Measurements from ENCODE around the gene CHRNG. TPM values are rescaled to one million over a fixed set of nuclear protein-coding genes. Genes with fewer than 3 reads are reported as not detected.

Gene CHRNG
- total and polyA plus RNA-seq, 2 experiments from 2014 or later = not detected

DNA sequence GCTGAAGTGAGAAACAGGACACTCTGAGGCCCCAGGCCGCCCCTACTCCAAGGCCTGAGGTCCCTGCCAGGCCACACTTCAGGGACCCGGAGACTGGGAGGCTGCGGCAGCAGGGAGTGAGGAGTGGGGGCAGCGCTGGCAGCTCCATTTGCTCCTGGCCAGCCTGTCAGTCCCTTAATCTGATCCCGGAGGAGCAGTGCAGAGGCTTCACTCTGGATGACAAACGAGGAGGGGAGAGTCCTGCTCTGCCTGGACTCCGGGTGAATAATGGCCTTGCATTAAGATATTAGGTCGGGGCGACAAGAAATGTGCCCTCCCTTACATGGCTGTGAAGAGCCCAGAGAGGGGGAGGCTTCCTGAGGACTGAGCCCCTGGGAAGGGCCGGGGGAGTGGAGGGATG, 33.6 kb upstream of the CHRNG start:
- Histone ChIP-seq H3K4me3 (no peak overlapping the region), H3K27ac (no peak overlapping the region), H3K4me2 (no peak overlapping the region), H3K9me3 (ENCODE audit: low read depth) (no peaks in the 10 kb centered on the region), H3K9me2 (replicated peaks; ENCODE audit: insufficient read depth) (no peaks in the 10 kb centered on the region), H3K79me2 (no peaks in the 10 kb centered on the region), H3K4me1 (ENCODE audit: insufficient read depth) (peaks cover 18% of the 10 kb centered on the region), H3K36me3 (replicated peaks; ENCODE audit: insufficient read depth, low read depth) (no peaks in the 10 kb centered on the region), H2AFZ (no peak overlapping the region), H4K20me1 (ENCODE audit: insufficient read depth, poor library complexity, severe bottlenecking) (no peaks in the 10 kb centered on the region), H3K27me3 (peaks cover 44% of the 10 kb centered on the region)
- WGBS (ENCODE audit: low lambda C conversion rate, missing lambda C conversion rate) = 31% methylated on average over 9 of the region's 10 CpGs
- no peak for TF ChIP-seq EZH2phosphoT487 (IDR thresholded peaks at IDR 0.05; ENCODE audit: low read depth, severe bottlenecking, unreplicated experiment)
- TF ChIP-seq, protein P1, sequence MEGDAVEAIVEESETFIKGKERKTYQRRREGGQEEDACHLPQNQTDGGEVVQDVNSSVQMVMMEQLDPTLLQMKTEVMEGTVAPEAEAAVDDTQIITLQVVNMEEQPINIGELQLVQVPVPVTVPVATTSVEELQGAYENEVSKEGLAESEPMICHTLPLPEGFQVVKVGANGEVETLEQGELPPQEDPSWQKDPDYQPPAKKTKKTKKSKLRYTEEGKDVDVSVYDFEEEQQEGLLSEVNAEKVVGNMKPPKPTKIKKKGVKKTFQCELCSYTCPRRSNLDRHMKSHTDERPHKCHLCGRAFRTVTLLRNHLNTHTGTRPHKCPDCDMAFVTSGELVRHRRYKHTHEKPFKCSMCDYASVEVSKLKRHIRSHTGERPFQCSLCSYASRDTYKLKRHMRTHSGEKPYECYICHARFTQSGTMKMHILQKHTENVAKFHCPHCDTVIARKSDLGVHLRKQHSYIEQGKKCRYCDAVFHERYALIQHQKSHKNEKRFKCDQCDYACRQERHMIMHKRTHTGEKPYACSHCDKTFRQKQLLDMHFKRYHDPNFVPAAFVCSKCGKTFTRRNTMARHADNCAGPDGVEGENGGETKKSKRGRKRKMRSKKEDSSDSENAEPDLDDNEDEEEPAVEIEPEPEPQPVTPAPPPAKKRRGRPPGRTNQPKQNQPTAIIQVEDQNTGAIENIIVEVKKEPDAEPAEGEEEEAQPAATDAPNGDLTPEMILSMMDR (IDR thresholded peaks at IDR 0.05; ENCODE audit: poor library complexity) = no peak
- no peak for TF ChIP-seq EZH2 (IDR thresholded peaks at IDR 0.05; ENCODE audit: borderline replicate concordance)
- DNase-seq (ENCODE audit: low spot score) = no peak

DNA sequence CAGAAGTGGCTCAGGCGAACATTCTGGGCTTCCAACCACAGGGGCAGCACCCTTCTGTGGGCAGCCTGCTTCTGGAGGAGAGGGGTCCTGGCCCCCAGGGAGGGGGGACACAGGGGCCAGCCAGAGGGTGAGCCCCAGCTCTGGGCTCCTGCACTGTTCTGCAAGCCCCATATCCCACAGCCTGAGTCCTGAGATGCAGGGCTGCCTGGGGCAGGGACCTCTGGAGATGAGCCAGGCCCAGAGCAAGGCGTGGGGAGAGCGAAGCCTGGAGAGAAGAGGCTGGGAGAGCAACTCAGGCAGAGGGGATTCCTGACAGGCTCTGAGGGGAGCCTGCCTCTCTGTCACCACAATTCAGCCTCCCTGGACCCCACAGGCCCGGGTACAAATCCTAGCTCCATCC, 32.8 kb upstream of the CHRNG start:
- H3K4me3 ChIP-seq = no peak overlapping the region
- TF ChIP-seq, protein P1 (IDR thresholded peaks at IDR 0.05; ENCODE audit: poor library complexity) = no peak
- no peak for TF ChIP-seq EZH2phosphoT487 (IDR thresholded peaks at IDR 0.05; ENCODE audit: low read depth, severe bottlenecking, unreplicated experiment)
- no peak for TF ChIP-seq EZH2 (IDR thresholded peaks at IDR 0.05; ENCODE audit: borderline replicate concordance)
- peaks cover 44% of the 10 kb centered on the region for H3K27me3 ChIP-seq
- no peaks in the 10 kb centered on the region for H3K9me3 ChIP-seq (ENCODE audit: low read depth)
- H3K27ac ChIP-seq = no peak overlapping the region
- no peaks in the 10 kb centered on the region for H3K9me2 ChIP-seq (replicated peaks; ENCODE audit: insufficient read depth)
- no peak for DNase-seq (ENCODE audit: low spot score)
- no peak overlapping the region for H3K4me2 ChIP-seq
- no peaks in the 10 kb centered on the region for H3K36me3 ChIP-seq (replicated peaks; ENCODE audit: insufficient read depth, low read depth)
- WGBS (ENCODE audit: low lambda C conversion rate, missing lambda C conversion rate) = 76% methylated on average over 4 of the region's 4 CpGs
- H3K4me1 ChIP-seq (ENCODE audit: insufficient read depth) = peaks cover 11% of the 10 kb centered on the region
- no peak overlapping the region for H2AFZ ChIP-seq
- H3K79me2 ChIP-seq = no peaks in the 10 kb centered on the region
- H4K20me1 ChIP-seq (ENCODE audit: insufficient read depth, poor library complexity, severe bottlenecking) = no peaks in the 10 kb centered on the region

DNA sequence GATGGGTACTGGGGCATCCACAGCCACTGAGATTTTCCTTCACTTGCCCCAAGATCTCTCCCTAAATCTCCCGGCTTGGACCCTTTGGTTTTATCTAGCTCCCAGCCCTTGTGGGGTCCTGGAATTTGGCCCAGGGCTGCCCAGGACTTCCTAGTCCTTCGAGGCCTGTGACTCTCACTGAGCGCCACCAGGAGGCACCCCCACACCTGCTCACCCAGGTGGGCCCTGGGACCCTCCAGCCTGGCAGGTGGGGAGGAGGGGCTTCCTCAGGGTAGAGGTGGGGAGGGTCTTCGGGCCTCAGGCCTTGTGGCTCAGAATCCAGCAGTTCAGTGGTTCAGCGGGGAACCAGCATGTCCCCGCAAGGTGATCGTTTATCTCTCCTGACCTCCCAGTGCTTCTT, 31.2 kb upstream of the CHRNG start:
- Histone ChIP-seq H3K27ac (no peak overlapping the region), H3K9me3 (ENCODE audit: low read depth) (no peaks in the 10 kb centered on the region), H3K4me1 (ENCODE audit: insufficient read depth) (no peaks in the 10 kb centered on the region), H4K20me1 (ENCODE audit: insufficient read depth, poor library complexity, severe bottlenecking) (no peaks in the 10 kb centered on the region), H3K9me2 (replicated peaks; ENCODE audit: insufficient read depth) (no peaks in the 10 kb centered on the region), H3K4me2 (no peak overlapping the region), H3K4me3 (no peak overlapping the region), H3K27me3 (peaks cover 36% of the 10 kb centered on the region), H3K36me3 (replicated peaks; ENCODE audit: insufficient read depth, low read depth) (no peaks in the 10 kb centered on the region), H2AFZ (no peak overlapping the region), H3K79me2 (no peaks in the 10 kb centered on the region)
- 87% methylated on average over 5 of the region's 7 CpGs for WGBS (ENCODE audit: low lambda C conversion rate, missing lambda C conversion rate)
- DNase-seq (ENCODE audit: low spot score) = no peak
- no peak for TF ChIP-seq EZH2phosphoT487 (IDR thresholded peaks at IDR 0.05; ENCODE audit: low read depth, severe bottlenecking, unreplicated experiment)
- TF ChIP-seq, protein P1 (IDR thresholded peaks at IDR 0.05; ENCODE audit: poor library complexity) = no peak
- no peak for TF ChIP-seq EZH2 (IDR thresholded peaks at IDR 0.05; ENCODE audit: borderline replicate concordance)

Measured in hepatocyte (in vitro differentiated cells).